ENCODE results near the gene MPO. TPM values are rescaled to one million over a fixed set of nuclear protein-coding genes. Genes with fewer than 3 reads are reported as not detected.

Gene MPO
- total and polyA plus RNA-seq, 2 donors (not counting 3 experiments of a cell fraction or from before 2014, with no cell fraction given) = not detected

DNA sequence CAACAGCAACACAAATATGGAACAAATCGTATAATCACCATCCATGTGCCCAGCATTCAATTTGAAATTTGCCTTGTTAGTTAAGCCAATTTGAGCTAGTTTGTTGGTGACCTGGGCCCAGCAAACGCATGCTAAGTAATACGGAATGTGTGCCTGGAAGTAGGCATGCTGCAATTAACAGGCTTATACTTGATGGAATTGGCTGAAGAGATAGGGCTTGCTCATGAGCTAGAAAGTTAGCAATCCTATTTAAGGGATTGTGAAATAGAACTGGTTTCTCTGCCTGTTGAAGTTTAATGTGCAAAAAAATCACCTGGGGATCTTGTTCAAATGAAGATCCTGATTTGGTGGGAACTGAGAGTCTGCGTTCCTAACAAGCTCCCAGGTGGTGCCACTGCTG, 50.9 kb downstream of the MPO start:
- BruUV-seq (replicated peaks) = no TSS peak
- Histone ChIP-seq H3K27ac (ENCODE audit: insufficient read depth, low read depth, low read length) (no peak overlapping the region), H3K9me3 (replicated peaks; ENCODE audit: control insufficient read depth, insufficient read depth, low read length) (no peaks in the 10 kb centered on the region), H3K27me3 (ENCODE audit: control insufficient read depth in 2 of 2, insufficient read depth in 2 of 2, low read length in 2 of 2) (peaks cover 6 to 14% of the 10 kb centered on the region in 2 experiments), H3K4me1 (ENCODE audit: control insufficient read depth, extremely low read depth, insufficient read depth, low read length) (no peaks in the 10 kb centered on the region), H2AFZ (ENCODE audit: low read depth, low read length) (no peak overlapping the region), H3K79me2 (ENCODE audit: control insufficient read depth, insufficient read depth, low read length) (no peaks in the 10 kb centered on the region), H3K36me3 (ENCODE audit: control insufficient read depth in 2 of 2, extremely low read depth in 1 of 2, insufficient read depth in 2 of 2, low read length in 2 of 2) (no peaks in the 10 kb centered on the region), H3K9me1 (replicated peaks; ENCODE audit: control insufficient read depth, extremely low read depth, insufficient read depth, low read length) (no peaks in the 10 kb centered on the region), H3K4me3 (replicated peaks in 1 of 3; ENCODE audit: insufficient read depth in 1 of 3, low read depth in 1 of 3, low read length in 3 of 3) (no peak overlapping the region), H3K9ac (replicated peaks; ENCODE audit: extremely low read depth, insufficient read depth, low read length) (no peak overlapping the region), H4K20me1 (replicated peaks; ENCODE audit: control insufficient read depth, extremely low read depth, insufficient read depth, low read length) (no peaks in the 10 kb centered on the region), H3K4me2 (ENCODE audit: insufficient read depth, low read length) (no peak overlapping the region)
- CTCF ChIA-PET = interaction anchor here (0.6 to 3.3 kb wide), 5 partner anchors 9 to 1319 kb away, joined by 3 to 12 read pairs (median 4); partner anchors contain the start of gene LPO
- FAIRE-seq (no peak), DNase-seq (ENCODE audit: low read depth, low spot score) (no peak)
- POLR2A ChIA-PET = no interaction called here
- intact Hi-C loops (cut with micrococcal nuclease) (no loop called here), dilution Hi-C loops (cut with MboI; ENCODE audit: extremely low pct_ligation_motif_present, low sequenced_read_pairs) (no loop called here)
- TF ChIP-seq POLR2A (IDR thresholded peaks at IDR 0.05; ENCODE audit: low read depth, low read length) (no peak), FOS (IDR thresholded peaks at IDR 0.05; ENCODE audit: borderline replicate concordance, insufficient read depth, low read length) (no peak), EZH2 (IDR thresholded peaks at IDR 0.05; ENCODE audit: borderline replicate concordance, low read depth, low read length, severe bottlenecking) (no peak)
- TF ChIP-seq, protein P1, sequence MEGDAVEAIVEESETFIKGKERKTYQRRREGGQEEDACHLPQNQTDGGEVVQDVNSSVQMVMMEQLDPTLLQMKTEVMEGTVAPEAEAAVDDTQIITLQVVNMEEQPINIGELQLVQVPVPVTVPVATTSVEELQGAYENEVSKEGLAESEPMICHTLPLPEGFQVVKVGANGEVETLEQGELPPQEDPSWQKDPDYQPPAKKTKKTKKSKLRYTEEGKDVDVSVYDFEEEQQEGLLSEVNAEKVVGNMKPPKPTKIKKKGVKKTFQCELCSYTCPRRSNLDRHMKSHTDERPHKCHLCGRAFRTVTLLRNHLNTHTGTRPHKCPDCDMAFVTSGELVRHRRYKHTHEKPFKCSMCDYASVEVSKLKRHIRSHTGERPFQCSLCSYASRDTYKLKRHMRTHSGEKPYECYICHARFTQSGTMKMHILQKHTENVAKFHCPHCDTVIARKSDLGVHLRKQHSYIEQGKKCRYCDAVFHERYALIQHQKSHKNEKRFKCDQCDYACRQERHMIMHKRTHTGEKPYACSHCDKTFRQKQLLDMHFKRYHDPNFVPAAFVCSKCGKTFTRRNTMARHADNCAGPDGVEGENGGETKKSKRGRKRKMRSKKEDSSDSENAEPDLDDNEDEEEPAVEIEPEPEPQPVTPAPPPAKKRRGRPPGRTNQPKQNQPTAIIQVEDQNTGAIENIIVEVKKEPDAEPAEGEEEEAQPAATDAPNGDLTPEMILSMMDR (IDR thresholded peaks at IDR 0.05; ENCODE audit: extremely low read depth in 1 of 2, insufficient read depth in 1 of 2, low read depth in 1 of 2, low read length in 2 of 2) = no peak

DNA sequence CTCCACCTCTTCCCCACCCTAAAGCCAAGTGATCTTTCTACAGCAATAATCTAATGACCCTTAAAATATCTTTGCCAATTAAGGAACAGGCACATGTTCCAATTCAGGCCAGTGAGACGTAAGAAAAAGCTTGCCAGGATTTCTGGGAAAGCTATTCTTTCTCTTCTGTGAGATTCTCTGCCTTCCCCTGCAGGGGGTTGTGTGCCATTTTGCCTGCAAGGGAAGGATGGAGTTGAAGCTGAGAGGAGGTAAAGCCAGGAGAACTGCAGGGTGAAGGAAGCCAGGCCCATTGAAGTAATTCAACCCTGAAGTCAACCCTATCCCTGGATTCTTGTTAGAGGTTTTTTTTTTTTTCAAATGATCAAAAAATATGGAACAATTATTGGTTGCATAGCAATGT, 51.4 kb downstream of the MPO start:
- BruUV-seq (replicated peaks) = no TSS peak
- H3K36me3 ChIP-seq (ENCODE audit: control insufficient read depth in 2 of 2, extremely low read depth in 1 of 2, insufficient read depth in 2 of 2, low read length in 2 of 2) = no peaks in the 10 kb centered on the region
- TF ChIP-seq GATA2 (IDR thresholded peaks at IDR 0.05; ENCODE audit: insufficient read depth, insufficient read length, low read depth, low read length) (no peak), POLR2AphosphoS5 (IDR thresholded peaks at IDR 0.05; ENCODE audit: insufficient read depth, low read depth, low read length) (no peak), POLR2A (IDR thresholded peaks at IDR 0.05; ENCODE audit: low read depth, low read length) (no peak), JUN (IDR thresholded peaks at IDR 0.05; ENCODE audit: borderline replicate concordance, insufficient read depth, insufficient read length, low read depth) (no peak), MYC (IDR thresholded peaks at IDR 0.05; ENCODE audit: low read depth, low read length) (no peak), EZH2 (IDR thresholded peaks at IDR 0.05; ENCODE audit: borderline replicate concordance, low read depth, low read length, severe bottlenecking) (no peak), FOS (IDR thresholded peaks at IDR 0.05; ENCODE audit: borderline replicate concordance, insufficient read depth, low read length) (no peak)
- TF ChIP-seq, protein P1 (IDR thresholded peaks at IDR 0.05; ENCODE audit: extremely low read depth in 1 of 2, insufficient read depth in 1 of 2, low read depth in 1 of 2, low read length in 2 of 2) = no peak
- TF ChIP-seq, protein P2, sequence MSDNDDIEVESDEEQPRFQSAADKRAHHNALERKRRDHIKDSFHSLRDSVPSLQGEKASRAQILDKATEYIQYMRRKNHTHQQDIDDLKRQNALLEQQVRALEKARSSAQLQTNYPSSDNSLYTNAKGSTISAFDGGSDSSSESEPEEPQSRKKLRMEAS (IDR thresholded peaks at IDR 0.05; ENCODE audit: insufficient read depth, insufficient read length) = no peak
- DNase-seq (ENCODE audit: low read depth, low spot score) = no peak
- H3K4me1 ChIP-seq (ENCODE audit: control insufficient read depth, extremely low read depth, insufficient read depth, low read length) = no peaks in the 10 kb centered on the region
- CTCF ChIA-PET = interaction anchor here (1.2 to 3.3 kb wide), 4 partner anchors 9 to 29 kb away, joined by 3 to 12 read pairs (median 4); partner anchors contain the start of gene LPO
- peaks cover 4 to 14% of the 10 kb centered on the region in 2 experiments for H3K27me3 ChIP-seq (ENCODE audit: control insufficient read depth in 2 of 2, insufficient read depth in 2 of 2, low read length in 2 of 2)
- H3K4me2 ChIP-seq (ENCODE audit: insufficient read depth, low read length) = no peak overlapping the region
- FAIRE-seq = no peak
- no peaks in the 10 kb centered on the region for H3K79me2 ChIP-seq (ENCODE audit: control insufficient read depth, insufficient read depth, low read length)
- no peak overlapping the region for H3K27ac ChIP-seq (ENCODE audit: insufficient read depth, low read depth, low read length)
- intact Hi-C loops (cut with micrococcal nuclease) (no loop called here), dilution Hi-C loops (cut with MboI; ENCODE audit: extremely low pct_ligation_motif_present, low sequenced_read_pairs) (no loop called here)
- H3K9ac ChIP-seq (replicated peaks; ENCODE audit: extremely low read depth, insufficient read depth, low read length) = no peak overlapping the region
- POLR2A ChIA-PET = no interaction called here
- no peaks in the 10 kb centered on the region for H3K9me3 ChIP-seq (replicated peaks; ENCODE audit: control insufficient read depth, insufficient read depth, low read length)
- H2AFZ ChIP-seq (ENCODE audit: low read depth, low read length) = no peak overlapping the region
- H3K4me3 ChIP-seq (replicated peaks in 1 of 3; ENCODE audit: insufficient read depth in 1 of 3, low read depth in 1 of 3, low read length in 3 of 3) = no peak overlapping the region
- H4K20me1 ChIP-seq (replicated peaks; ENCODE audit: control insufficient read depth, extremely low read depth, insufficient read depth, low read length) = no peaks in the 10 kb centered on the region
- H3K9me1 ChIP-seq (replicated peaks; ENCODE audit: control insufficient read depth, extremely low read depth, insufficient read depth, low read length) = no peaks in the 10 kb centered on the region

Measured in endothelial cell of umbilical vein (primary cell).